GM10248 (cell line): ENCODE data around the gene NLGN1.

ENCODE experiments used
- CTCF ChIA-PET: fragments of 300-600 bp; sonication (Branson Sonifier 250); formaldehyde crosslinking; extraction: SDS; loops from one replicate; lab custom pipeline; 2021; ENCODE audit warnings: antibody characterized with exemption; lab: Yijun Ruan, JAX
- POLR2A ChIA-PET: fragments of 350-650 bp; sonication (Branson Sonifier 250); formaldehyde crosslinking; extraction: SDS; loops from one replicate; lab custom pipeline; 2020; ENCODE audit warnings: antibody characterized with exemption; lab: Yijun Ruan, JAX
- DNase-seq: peaks from one replicate; pipeline ENCODE4 v3.0.0; 2012; ENCODE audit errors: extremely low spot score
- TF ChIP-seq, protein P1 (sequence below): IDR thresholded peaks from 2 replicates; pipeline ENCODE4 v1.5.1; 2012; ENCODE audit warnings: mild to moderate bottlenecking, low read depth; ENCODE audit errors: extremely low read depth, missing control alignments, control extremely low read depth

The NLGN1 gene

DNA sequence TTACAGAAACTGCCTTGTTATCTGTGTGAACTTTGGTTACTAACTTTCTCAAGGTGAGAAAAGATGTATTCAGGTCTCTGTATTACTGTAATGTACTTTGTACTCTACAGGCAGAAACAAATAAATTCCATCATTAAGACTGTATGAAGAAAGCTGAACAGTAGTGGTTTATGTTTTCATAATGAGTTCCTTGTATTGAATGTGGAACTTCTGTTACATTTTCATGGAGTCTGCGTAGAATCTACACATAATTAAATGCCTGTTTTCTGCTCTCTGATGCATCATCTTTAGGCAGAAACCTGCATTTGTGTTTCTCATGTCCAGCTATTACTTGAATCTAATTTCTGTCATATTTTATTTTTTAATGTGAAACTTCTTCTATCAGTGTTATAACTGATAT is 302.8 kb downstream of the NLGN1 start:
- TF ChIP-seq, protein P1, sequence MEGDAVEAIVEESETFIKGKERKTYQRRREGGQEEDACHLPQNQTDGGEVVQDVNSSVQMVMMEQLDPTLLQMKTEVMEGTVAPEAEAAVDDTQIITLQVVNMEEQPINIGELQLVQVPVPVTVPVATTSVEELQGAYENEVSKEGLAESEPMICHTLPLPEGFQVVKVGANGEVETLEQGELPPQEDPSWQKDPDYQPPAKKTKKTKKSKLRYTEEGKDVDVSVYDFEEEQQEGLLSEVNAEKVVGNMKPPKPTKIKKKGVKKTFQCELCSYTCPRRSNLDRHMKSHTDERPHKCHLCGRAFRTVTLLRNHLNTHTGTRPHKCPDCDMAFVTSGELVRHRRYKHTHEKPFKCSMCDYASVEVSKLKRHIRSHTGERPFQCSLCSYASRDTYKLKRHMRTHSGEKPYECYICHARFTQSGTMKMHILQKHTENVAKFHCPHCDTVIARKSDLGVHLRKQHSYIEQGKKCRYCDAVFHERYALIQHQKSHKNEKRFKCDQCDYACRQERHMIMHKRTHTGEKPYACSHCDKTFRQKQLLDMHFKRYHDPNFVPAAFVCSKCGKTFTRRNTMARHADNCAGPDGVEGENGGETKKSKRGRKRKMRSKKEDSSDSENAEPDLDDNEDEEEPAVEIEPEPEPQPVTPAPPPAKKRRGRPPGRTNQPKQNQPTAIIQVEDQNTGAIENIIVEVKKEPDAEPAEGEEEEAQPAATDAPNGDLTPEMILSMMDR, result no peak
- DNase-seq, result no peak
- CTCF ChIA-PET, result interaction anchor here (1.0 to 1.3 kb wide), 2 partner anchors 9 to 13 kb away, joined by 3 to 5 read pairs; no protein-coding TSS in a partner anchor
- POLR2A ChIA-PET, result no interaction called here

DNA sequence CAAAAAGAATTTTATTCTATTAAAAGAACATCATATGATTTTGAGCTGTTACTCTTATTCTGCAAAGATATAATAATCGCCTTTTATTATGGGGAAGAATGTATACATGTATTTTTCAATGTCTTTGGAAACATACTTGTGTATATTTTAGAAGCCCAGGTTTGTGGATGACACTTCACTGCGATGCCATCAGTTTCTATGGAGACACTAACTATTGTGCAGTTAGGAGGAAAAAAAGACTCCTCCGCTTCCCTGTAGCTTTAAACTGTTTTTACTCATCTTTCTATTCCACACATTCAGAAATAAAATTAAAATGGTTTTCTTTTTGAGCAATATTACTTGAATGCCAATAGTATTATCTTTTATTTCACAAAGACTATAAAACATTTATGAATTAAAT is 305.0 kb downstream of the NLGN1 start:
- no peak for DNase-seq
- TF ChIP-seq, protein P1, result no peak
- CTCF ChIA-PET, result interaction anchor here (1.5 kb wide), 1 partner anchor 11 kb away, joined by 3 read pairs; no protein-coding TSS in a partner anchor
- POLR2A ChIA-PET, result no interaction called here

DNA sequence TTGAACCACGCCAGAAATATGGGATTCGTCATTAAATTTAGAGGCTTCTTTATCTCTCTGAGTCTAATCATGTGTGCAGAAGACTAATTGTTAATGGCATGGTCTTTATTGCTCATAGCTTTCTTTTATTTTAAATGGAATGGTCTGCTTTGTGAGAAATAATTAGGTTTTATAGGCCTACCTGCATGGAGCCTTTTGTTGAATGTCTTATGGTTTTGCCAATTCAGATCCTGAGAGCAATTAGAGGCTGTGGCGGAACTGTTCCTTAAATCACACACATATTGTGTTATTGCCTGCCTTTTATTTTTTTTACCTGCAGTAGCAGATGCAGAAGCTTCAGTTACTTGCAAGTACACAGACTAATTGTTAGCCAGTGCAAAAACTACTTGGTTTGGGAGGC is 306.2 kb downstream of the NLGN1 start:
- ChIA-PET CTCF (interaction anchor here (0.9 kb wide), 1 partner anchor 10 kb away, joined by 3 read pairs; no protein-coding TSS in a partner anchor), POLR2A (no interaction called here)
- TF ChIP-seq, protein P1, result no peak
- DNase-seq, result no peak

DNA sequence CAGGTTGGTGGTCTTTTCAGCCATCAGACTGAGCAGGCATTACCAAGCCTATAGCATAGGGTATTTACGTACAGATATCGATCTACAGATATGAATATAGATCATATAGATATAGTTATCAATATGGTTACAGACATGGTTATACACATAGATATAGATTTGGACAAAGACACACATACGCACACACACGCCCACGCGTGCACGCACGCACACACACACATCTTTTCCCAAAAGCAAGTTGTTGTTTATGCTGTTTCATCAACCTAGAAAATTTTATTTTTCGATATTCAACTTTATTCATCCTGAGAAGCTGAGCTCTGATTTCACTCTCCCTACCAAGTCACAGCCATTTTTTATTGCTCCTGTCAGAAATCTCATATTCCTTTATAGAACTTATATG is 309.1 kb downstream of the NLGN1 start:
- POLR2A ChIA-PET, result no interaction called here
- DNase-seq, result no peak
- CTCF ChIA-PET, result no interaction called here
- TF ChIP-seq, protein P1, result no peak

DNA sequence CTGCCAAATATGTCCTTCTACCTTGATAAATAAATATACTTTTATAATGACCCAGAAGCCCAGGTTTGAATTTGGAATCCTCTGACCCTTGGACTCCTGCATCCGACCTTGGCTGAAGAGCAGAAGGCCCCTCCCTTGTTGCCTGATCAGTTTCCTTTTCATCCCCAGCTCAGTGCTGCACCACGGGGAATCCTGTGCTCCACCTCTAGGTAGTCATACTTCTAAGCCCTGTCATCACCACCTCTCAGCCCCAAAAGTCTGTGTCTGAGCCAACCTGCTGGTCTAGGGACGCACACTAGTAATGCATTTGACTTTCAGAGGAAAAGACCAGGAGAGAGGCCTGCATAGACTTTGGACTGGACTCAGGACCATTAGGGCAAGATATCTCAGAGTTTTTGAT is 310.6 kb downstream of the NLGN1 start:
- POLR2A ChIA-PET, result no interaction called here
- no peak for DNase-seq
- TF ChIP-seq, protein P1, result no peak
- CTCF ChIA-PET, result interaction anchor here (1.5 kb wide), 1 partner anchor 16 kb away, joined by 3 read pairs; no protein-coding TSS in a partner anchor

DNA sequence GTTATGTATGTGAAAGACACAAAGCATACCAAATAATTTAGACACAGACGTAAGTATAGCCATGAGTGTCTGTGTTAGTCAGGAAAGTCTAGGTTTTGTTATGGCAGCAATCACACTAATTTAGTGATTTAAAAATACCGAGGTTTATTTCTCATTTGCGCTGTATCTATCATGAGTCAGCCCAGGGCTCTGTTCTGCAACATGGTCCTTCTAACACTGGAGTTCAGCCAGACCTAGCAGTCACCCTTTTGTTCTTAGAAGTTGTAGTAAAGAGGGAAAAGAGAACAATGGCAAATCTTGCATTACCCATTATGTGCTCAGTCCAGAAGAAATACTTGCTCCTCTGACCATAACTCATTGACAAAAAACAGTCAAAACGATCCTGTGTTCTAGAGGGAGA is 311.5 kb downstream of the NLGN1 start:
- DNase-seq, result no peak
- CTCF ChIA-PET, result no interaction called here
- TF ChIP-seq, protein P1, result no peak
- POLR2A ChIA-PET, result no interaction called here
